Fibroblast of mammary gland (primary cell): ENCODE data around the gene LAMC3.

Source experiments
- DNase-seq: peaks from one replicate; pipeline ENCODE4 v3.0.0-alpha.2; 2010; ENCODE audit warnings: low read depth
- H3K4me3 ChIP-seq: 2 replicates; pipeline ENCODE4 v1.5.1; 2011; ENCODE audit warnings: low read depth, mild to moderate bottlenecking, low read length, moderate library complexity; ENCODE audit not compliant: control insufficient read depth
- CTCF ChIP-seq: conservative IDR thresholded peaks from 2 replicates; pipeline ENCODE4 v1.5.1; 2011; ENCODE audit warnings: low read depth, low read length, inconsistent platforms; ENCODE audit not compliant: control insufficient read depth, insufficient read depth

Gene LAMC3

GRCh38 chr9:131045300-131046092 lies 36.5 kb downstream of the LAMC3 start:
- H3K4me3 ChIP-seq = no peak overlapping the region
- TF ChIP-seq CTCF = no peak
- peak; percentile 10 for DNase-seq

- DNase-seq = peak; percentile 16
- no peak for TF ChIP-seq CTCF
- H3K4me3 ChIP-seq = no peak overlapping the region
Observed at GRCh38 chr9:131046093-131046380, 37.1 kb downstream of the LAMC3 start.

GRCh38 chr9:131046581-131047202 lies 37.7 kb downstream of the LAMC3 start:
- H3K4me3 ChIP-seq = no peak overlapping the region
- TF ChIP-seq CTCF = peak; percentile 78

GRCh38 chr9:131048332-131048731 lies 39.4 kb downstream of the LAMC3 start:
- no peak for DNase-seq
- no peak overlapping the region for H3K4me3 ChIP-seq
- TF ChIP-seq CTCF = no peak

More at GRCh38 chr9:131046581-131047202, 37.7 kb downstream of the LAMC3 start:
- peak; percentile 54 for DNase-seq

GRCh38 chr9:131048820-131049219 lies 39.8 kb downstream of the LAMC3 start:
- H3K4me3 ChIP-seq = no peak overlapping the region
- no peak for DNase-seq
- TF ChIP-seq CTCF = no peak

GRCh38 chr9:131049829-131050715 lies 41.1 kb downstream of the LAMC3 start:
- no peak for DNase-seq
- H3K4me3 ChIP-seq = no peak overlapping the region
- no peak for TF ChIP-seq CTCF
